Measurements from ENCODE around the gene PTPRA.

Gene PTPRA

DNA sequence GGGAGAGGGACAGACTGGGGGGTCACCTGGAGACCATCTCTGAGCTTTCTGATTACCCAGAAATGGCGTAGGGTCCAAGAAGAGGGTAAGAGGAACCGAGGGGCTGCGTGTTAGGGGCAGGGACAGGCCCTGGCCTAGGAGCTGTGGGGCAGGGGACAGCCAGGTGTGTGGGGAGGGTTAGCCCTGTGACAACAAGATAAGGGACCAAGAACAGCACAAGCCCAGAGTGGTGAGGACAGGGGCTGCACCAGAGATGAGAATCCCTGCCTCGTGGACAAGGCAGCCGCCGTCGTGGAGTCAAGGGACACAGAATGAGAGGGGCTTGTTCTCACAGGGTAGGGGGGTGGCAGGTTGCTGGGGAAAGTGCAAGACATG lies 211.7 kb downstream of the PTPRA start:
- H3K4me3 ChIP-seq (ENCODE audit: low read length) = no peak overlapping the region

DNA sequence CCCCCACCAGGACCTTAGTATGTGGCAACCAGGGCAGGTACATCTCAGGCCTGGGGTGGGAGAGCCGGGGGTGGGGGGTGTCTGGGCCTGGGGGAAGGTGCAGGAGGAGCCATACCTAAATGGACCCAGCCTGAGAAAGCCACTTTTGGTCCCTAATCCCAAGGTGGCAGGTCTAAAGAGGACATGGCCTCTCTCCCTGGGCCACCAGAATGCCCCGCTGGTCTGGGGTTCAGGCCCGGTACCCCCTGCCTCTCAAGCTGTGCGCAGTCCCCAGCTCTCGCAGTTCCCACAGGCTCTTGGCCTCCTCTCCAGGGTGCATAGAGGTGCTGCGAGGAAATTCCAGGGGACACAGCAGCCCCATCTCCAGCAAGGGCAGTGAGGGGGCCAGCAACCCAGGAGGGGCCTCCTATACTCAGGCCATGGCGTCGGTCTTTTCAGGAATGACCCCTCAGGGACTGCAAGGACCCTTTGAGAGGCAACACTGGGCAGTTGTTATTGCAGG lies 212.3 kb downstream of the PTPRA start:
- no peak overlapping the region for H3K27ac ChIP-seq (ENCODE audit: low read depth, low read length)

More for the DNA sequence above, 211.7 kb downstream of the PTPRA start:
- Histone ChIP-seq H3K9me2 (replicated peaks; ENCODE audit: control insufficient read depth, low read length) (no peaks in the 10 kb centered on the region), H3K27me3 (ENCODE audit: control insufficient read depth, low read length) (peaks cover 24% of the 10 kb centered on the region), H3K4me1 (ENCODE audit: control insufficient read depth, low read length) (no peaks in the 10 kb centered on the region), H3K79me2 (ENCODE audit: control insufficient read depth, low read length) (no peaks in the 10 kb centered on the region), H3F3A (ENCODE audit: control insufficient read depth, insufficient read depth) (no peaks in the 10 kb centered on the region), H4K20me1 (ENCODE audit: control insufficient read depth, insufficient read depth, low read depth, low read length) (no peaks in the 10 kb centered on the region), H3K27ac (ENCODE audit: low read depth, low read length) (no peak overlapping the region), H3K9me3 (ENCODE audit: control insufficient read depth, insufficient read depth, low read length) (no peaks in the 10 kb centered on the region), H3K4me2 (ENCODE audit: low read length) (no peak overlapping the region), H3K36me3 (ENCODE audit: control insufficient read depth, low read length) (no peaks in the 10 kb centered on the region)
- TF ChIP-seq, protein P1, sequence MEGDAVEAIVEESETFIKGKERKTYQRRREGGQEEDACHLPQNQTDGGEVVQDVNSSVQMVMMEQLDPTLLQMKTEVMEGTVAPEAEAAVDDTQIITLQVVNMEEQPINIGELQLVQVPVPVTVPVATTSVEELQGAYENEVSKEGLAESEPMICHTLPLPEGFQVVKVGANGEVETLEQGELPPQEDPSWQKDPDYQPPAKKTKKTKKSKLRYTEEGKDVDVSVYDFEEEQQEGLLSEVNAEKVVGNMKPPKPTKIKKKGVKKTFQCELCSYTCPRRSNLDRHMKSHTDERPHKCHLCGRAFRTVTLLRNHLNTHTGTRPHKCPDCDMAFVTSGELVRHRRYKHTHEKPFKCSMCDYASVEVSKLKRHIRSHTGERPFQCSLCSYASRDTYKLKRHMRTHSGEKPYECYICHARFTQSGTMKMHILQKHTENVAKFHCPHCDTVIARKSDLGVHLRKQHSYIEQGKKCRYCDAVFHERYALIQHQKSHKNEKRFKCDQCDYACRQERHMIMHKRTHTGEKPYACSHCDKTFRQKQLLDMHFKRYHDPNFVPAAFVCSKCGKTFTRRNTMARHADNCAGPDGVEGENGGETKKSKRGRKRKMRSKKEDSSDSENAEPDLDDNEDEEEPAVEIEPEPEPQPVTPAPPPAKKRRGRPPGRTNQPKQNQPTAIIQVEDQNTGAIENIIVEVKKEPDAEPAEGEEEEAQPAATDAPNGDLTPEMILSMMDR (IDR thresholded peaks at IDR 0.05; ENCODE audit: low read depth, low read length, poor library complexity, severe bottlenecking) = no peak
- TF ChIP-seq EZH2phosphoT487 (IDR thresholded peaks at IDR 0.05; ENCODE audit: borderline replicate concordance, low read length) = no peak

DNA sequence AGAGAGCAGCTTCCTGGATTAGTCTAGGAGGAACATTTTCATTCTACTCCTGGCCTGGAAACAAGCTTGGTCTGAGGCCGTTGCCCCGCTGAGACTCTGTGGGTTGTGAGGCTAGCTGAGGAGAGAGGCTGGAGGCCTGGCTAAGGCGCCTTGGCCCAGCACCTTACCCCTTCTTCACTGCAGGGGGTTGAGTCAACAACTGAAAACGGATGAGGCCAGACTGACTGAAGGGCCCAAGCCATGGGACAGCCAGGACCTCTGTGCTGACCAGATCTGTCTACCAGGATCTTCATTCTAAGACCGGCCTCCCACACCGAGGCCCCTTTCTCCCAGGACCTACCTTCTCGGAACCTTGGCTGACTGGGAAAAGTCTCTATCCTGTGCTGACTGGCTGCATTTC lies 214.8 kb downstream of the PTPRA start:
- no peak overlapping the region for H3K4me2 ChIP-seq (ENCODE audit: low read length)
- H3K9me2 ChIP-seq (replicated peaks; ENCODE audit: control insufficient read depth, low read length) = no peaks in the 10 kb centered on the region
- no peak overlapping the region for H3K27ac ChIP-seq (ENCODE audit: low read depth, low read length)
- no peak for TF ChIP-seq EZH2phosphoT487 (IDR thresholded peaks at IDR 0.05; ENCODE audit: borderline replicate concordance, low read length)
- TF ChIP-seq, protein P1 (IDR thresholded peaks at IDR 0.05; ENCODE audit: low read depth, low read length, poor library complexity, severe bottlenecking) = no peak
- H3K27me3 ChIP-seq (ENCODE audit: control insufficient read depth, low read length) = peaks cover 32% of the 10 kb centered on the region
- H3K9me3 ChIP-seq (ENCODE audit: control insufficient read depth, insufficient read depth, low read length) = no peaks in the 10 kb centered on the region
- H4K20me1 ChIP-seq (ENCODE audit: control insufficient read depth, insufficient read depth, low read depth, low read length) = no peaks in the 10 kb centered on the region
- no peaks in the 10 kb centered on the region for H3K36me3 ChIP-seq (ENCODE audit: control insufficient read depth, low read length)
- H3F3A ChIP-seq (ENCODE audit: control insufficient read depth, insufficient read depth) = 0 out of 2 replicates have a peak, but pooled peaks cover 2% of the 10 kb centered on the region
- no peaks in the 10 kb centered on the region for H3K79me2 ChIP-seq (ENCODE audit: control insufficient read depth, low read length)
- peaks cover 15% of the 10 kb centered on the region for H3K4me1 ChIP-seq (ENCODE audit: control insufficient read depth, low read length)
- H3K4me3 ChIP-seq (ENCODE audit: low read length) = no peak overlapping the region

More for the DNA sequence above, 212.3 kb downstream of the PTPRA start:
- Histone ChIP-seq H3K79me2 (ENCODE audit: control insufficient read depth, low read length) (no peaks in the 10 kb centered on the region), H3K9me2 (replicated peaks; ENCODE audit: control insufficient read depth, low read length) (no peaks in the 10 kb centered on the region), H4K20me1 (ENCODE audit: control insufficient read depth, insufficient read depth, low read depth, low read length) (no peaks in the 10 kb centered on the region), H3K27me3 (ENCODE audit: control insufficient read depth, low read length) (peaks cover 28% of the 10 kb centered on the region), H3K4me1 (ENCODE audit: control insufficient read depth, low read length) (peaks cover 6% of the 10 kb centered on the region), H3K9me3 (ENCODE audit: control insufficient read depth, insufficient read depth, low read length) (no peaks in the 10 kb centered on the region), H3K4me3 (ENCODE audit: low read length) (no peak overlapping the region), H3K36me3 (ENCODE audit: control insufficient read depth, low read length) (no peaks in the 10 kb centered on the region), H3K4me2 (ENCODE audit: low read length) (no peak overlapping the region), H3F3A (ENCODE audit: control insufficient read depth, insufficient read depth) (0 out of 2 replicates have a peak, but pooled peaks cover 1% of the 10 kb centered on the region)
- TF ChIP-seq, protein P1 (IDR thresholded peaks at IDR 0.05; ENCODE audit: low read depth, low read length, poor library complexity, severe bottlenecking) = no peak
- no peak for TF ChIP-seq EZH2phosphoT487 (IDR thresholded peaks at IDR 0.05; ENCODE audit: borderline replicate concordance, low read length)
